ENCODE measurements around the gene TSHZ2. TPM values are rescaled to one million over a fixed set of nuclear protein-coding genes. Genes with fewer than 3 reads are reported as not detected.

TSHZ2 gene
- total and polyA plus RNA-seq, 2 donors (not counting 1 experiment from before 2014, with no cell fraction given) = 1.00 to 5.7 TPM

- WGBS (ENCODE audit: insufficient coverage) = 100% methylated on average over 1 of the region's 2 CpGs
Observed at GRCh38 chr20:53061192-53062108, 89.3 kb downstream of the TSHZ2 start.

More at GRCh38 chr20:53061192-53062108, 89.3 kb downstream of the TSHZ2 start:
- no peaks in the 10 kb centered on the region for H3K79me2 ChIP-seq (ENCODE audit: control insufficient read depth, insufficient read depth, low read length)
- ATAC-seq (ENCODE audit: low read depth) (no peak), DNase-seq (no peak)
- H3K4me2 ChIP-seq (replicated peaks; ENCODE audit: low read depth, low read length, poor library complexity, severe bottlenecking) = no peak overlapping the region
- Mint-ChIP-seq H3K4me3 (no peak overlapping the region), H3K9me3 (ENCODE audit: insufficient read depth) (no peaks in the 10 kb centered on the region), H3K27ac (no peak overlapping the region), H3K4me1 (no peaks in the 10 kb centered on the region), H3K27me3 (peaks cover 8% of the 10 kb centered on the region)
- CTCF ChIA-PET = no interaction called here
- TF ChIP-seq CTCF (IDR thresholded peaks at IDR 0.05) = no peak
- TF ChIP-seq EZH2 (IDR thresholded peaks at IDR 0.05; ENCODE audit: borderline replicate concordance, insufficient read depth, low read depth, low read length, poor library complexity, severe bottlenecking) = no peak
- no peak overlapping the region for H3K4me3 ChIP-seq (ENCODE audit: control extremely low read depth in 1 of 5, extremely low read depth in 1 of 5, insufficient read depth in 1 of 5, low read depth in 2 of 5, low read length in 4 of 5)
- H3K27ac ChIP-seq (ENCODE audit: low read length in 2 of 2) = no peak overlapping the region
- no peaks in the 10 kb centered on the region for H3K4me1 ChIP-seq (ENCODE audit: control insufficient read depth in 2 of 2, insufficient read depth in 2 of 2, low read length in 2 of 2)
- no peaks in the 10 kb centered on the region for H3K9me3 ChIP-seq (ENCODE audit: control extremely low read depth in 1 of 3, control insufficient read depth in 2 of 3, insufficient read depth in 1 of 3, low read length in 2 of 3)
- H3K9ac ChIP-seq (ENCODE audit: low read length) = no peak overlapping the region
- H2AFZ ChIP-seq (ENCODE audit: insufficient read depth, low read depth, low read length, poor library complexity, severe bottlenecking) = no peak overlapping the region
- intact Hi-C loops (cut with micrococcal nuclease) = no loop called here
- H3K36me3 ChIP-seq (replicated peaks in 1 of 2; ENCODE audit: control extremely low read depth in 1 of 2, control insufficient read depth in 1 of 2, extremely low read depth in 1 of 2, insufficient read depth in 2 of 2, low read length in 1 of 2) = no peaks in the 10 kb centered on the region
- no peaks in the 10 kb centered on the region for H3K27me3 ChIP-seq (replicated peaks in 1 of 4; ENCODE audit: control extremely low read depth in 1 of 4, control insufficient read depth in 3 of 4, insufficient read depth in 4 of 4, low read length in 3 of 4)
- no peaks in the 10 kb centered on the region for H4K20me1 ChIP-seq (ENCODE audit: control insufficient read depth, insufficient read depth, low read length, poor library complexity, severe bottlenecking)
- POLR2A ChIA-PET = no interaction called here
